HepG2 (cell line): ENCODE results near the gene DNMT1.

Experiments
- EP300 ChIP-seq, 3 experiments: sonication (generic) in 1 of 3; formaldehyde crosslinking in 1 of 3; IDR thresholded peaks; 2 replicates each; pipeline versions ENCODE4 v1.5.1 to v1.6.1; 2011 to 2020; ENCODE audit warnings: low read depth in 2 of 3, low read length in 2 of 3, borderline replicate concordance in 1 of 3, improper control_type of control experiment in 1 of 3, mild to moderate bottlenecking in 1 of 3, missing genetic modification reagents in 1 of 3, moderate library complexity in 1 of 3
- KDM1A ChIP-seq: IDR thresholded peaks from 2 replicates; pipeline ENCODE4 v1.6.1; 2016; ENCODE audit warnings: missing compliant biosample characterization
- MAZ ChIP-seq, 2 experiments: sonication (generic) in 1 of 2; formaldehyde crosslinking in 1 of 2; IDR thresholded peaks; 2 replicates each; pipeline versions ENCODE4 v1.5.0 to v1.6.1; 2012 to 2020; ENCODE audit warnings: low read depth in 2 of 2, mild to moderate bottlenecking in 2 of 2, borderline replicate concordance in 1 of 2, improper control_type of control experiment in 1 of 2, low read length in 1 of 2, missing genetic modification reagents in 1 of 2, moderate library complexity in 1 of 2
- MTA3 ChIP-seq: sonication (generic); formaldehyde crosslinking; IDR thresholded peaks from 2 replicates; pipeline ENCODE4 v1.4.0; 2020; ENCODE audit warnings: missing genetic modification reagents
- TBL1XR1 ChIP-seq: fragments of 150-350 bp; IDR thresholded peaks from 2 replicates; pipeline ENCODE4 v1.6.1; 2014; ENCODE audit warnings: borderline replicate concordance, low read length; ENCODE audit not compliant: partially characterized antibody
- ZBTB21 ChIP-seq: sonication (generic); formaldehyde crosslinking; IDR thresholded peaks from 2 replicates; pipeline ENCODE4 v1.4.0; 2020; ENCODE audit warnings: missing genetic modification reagents
- ZMYM3 ChIP-seq: sonication (generic); formaldehyde crosslinking; IDR thresholded peaks from 2 replicates; pipeline ENCODE4 v1.5.1; 2020; ENCODE audit warnings: mild to moderate bottlenecking, missing genetic modification reagents
- ZNF253 ChIP-seq: sonication (generic); formaldehyde crosslinking; IDR thresholded peaks from 2 replicates; pipeline ENCODE4 v1.8.0; 2022; ENCODE audit warnings: mild to moderate bottlenecking, missing genetic modification reagents, borderline replicate concordance
- TF ChIP-seq, protein P1 (sequence below): sonication (generic); formaldehyde crosslinking; IDR thresholded peaks from 2 replicates; pipeline ENCODE4 v1.4.0; 2020; ENCODE audit warnings: missing genetic modification reagents, borderline replicate concordance
- TF ChIP-seq, protein P2 (sequence below): sonication (generic); formaldehyde crosslinking; IDR thresholded peaks from 2 replicates; pipeline ENCODE4 v1.5.0; 2020; ENCODE audit warnings: mild to moderate bottlenecking, missing genetic modification reagents, moderate library complexity
- TF ChIP-seq, protein P3 (sequence below): sonication (generic); formaldehyde crosslinking; IDR thresholded peaks from 2 replicates; pipeline ENCODE4 v1.4.0; 2020; ENCODE audit warnings: missing genetic modification reagents, borderline replicate concordance
- TF ChIP-seq, protein P4 (sequence below): sonication (generic); formaldehyde crosslinking; IDR thresholded peaks from 2 replicates; pipeline ENCODE4 v1.8.1; 2023; ENCODE audit warnings: missing genetic modification reagents, inconsistent platforms, borderline replicate concordance
- TF ChIP-seq, protein P5 (sequence below): sonication (generic); formaldehyde crosslinking; IDR thresholded peaks from 2 replicates; pipeline ENCODE4 v1.9.0; 2021; ENCODE audit warnings: missing genetic modification reagents, borderline replicate concordance

DNA sequence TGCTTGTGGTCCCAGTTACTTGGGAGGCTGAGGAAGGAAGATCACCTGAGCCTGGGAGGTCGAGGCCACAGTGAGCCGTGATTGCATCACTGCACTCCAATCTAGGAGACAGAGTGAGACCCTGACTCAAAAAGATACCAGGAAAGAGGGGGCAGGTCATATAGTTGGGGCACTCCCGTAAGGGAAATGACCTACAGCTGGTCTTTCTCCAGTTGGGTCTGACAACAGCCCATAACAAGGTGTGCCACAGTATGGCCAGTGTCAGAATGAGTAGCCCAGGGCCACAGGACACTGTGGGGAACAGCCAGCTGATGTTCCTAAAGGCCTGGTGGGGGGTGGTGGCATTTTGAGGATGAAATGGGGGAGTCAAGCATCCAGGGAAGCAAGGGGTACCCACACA lies 10.8 kb downstream of the DNMT1 start:
- TF ChIP-seq, protein P1, sequence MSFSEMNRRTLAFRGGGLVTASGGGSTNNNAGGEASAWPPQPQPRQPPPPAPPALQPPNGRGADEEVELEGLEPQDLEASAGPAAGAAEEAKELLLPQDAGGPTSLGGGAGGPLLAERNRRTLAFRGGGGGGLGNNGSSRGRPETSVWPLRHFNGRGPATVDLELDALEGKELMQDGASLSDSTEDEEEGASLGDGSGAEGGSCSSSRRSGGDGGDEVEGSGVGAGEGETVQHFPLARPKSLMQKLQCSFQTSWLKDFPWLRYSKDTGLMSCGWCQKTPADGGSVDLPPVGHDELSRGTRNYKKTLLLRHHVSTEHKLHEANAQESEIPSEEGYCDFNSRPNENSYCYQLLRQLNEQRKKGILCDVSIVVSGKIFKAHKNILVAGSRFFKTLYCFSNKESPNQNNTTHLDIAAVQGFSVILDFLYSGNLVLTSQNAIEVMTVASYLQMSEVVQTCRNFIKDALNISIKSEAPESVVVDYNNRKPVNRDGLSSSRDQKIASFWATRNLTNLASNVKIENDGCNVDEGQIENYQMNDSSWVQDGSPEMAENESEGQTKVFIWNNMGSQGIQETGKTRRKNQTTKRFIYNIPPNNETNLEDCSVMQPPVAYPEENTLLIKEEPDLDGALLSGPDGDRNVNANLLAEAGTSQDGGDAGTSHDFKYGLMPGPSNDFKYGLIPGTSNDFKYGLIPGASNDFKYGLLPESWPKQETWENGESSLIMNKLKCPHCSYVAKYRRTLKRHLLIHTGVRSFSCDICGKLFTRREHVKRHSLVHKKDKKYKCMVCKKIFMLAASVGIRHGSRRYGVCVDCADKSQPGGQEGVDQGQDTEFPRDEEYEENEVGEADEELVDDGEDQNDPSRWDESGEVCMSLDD, result no peak
- TF ChIP-seq ZBTB21 (no peak), EP300 (IDR thresholded peaks at IDR 0.05; ENCODE audit: low read depth in 2 of 2, low read length in 2 of 2) (no peak), EP300 (CRISPR knock-in tag; IDR thresholded peaks at IDR 0.05; ENCODE audit: borderline replicate concordance) (no peak), TBL1XR1 (no peak), ZMYM3 (no peak), MAZ (IDR thresholded peaks at IDR 0.05; ENCODE audit: borderline replicate concordance, low read depth, low read length) (no peak), MAZ (CRISPR knock-in tag; IDR thresholded peaks at IDR 0.05; ENCODE audit: low read depth) (no peak), ZNF253 (CRISPR knock-in tag) (no peak), MTA3 (CRISPR knock-in tag) (no peak), KDM1A (CRISPR knock-in tag) (no peak)
- TF ChIP-seq, protein P2, sequence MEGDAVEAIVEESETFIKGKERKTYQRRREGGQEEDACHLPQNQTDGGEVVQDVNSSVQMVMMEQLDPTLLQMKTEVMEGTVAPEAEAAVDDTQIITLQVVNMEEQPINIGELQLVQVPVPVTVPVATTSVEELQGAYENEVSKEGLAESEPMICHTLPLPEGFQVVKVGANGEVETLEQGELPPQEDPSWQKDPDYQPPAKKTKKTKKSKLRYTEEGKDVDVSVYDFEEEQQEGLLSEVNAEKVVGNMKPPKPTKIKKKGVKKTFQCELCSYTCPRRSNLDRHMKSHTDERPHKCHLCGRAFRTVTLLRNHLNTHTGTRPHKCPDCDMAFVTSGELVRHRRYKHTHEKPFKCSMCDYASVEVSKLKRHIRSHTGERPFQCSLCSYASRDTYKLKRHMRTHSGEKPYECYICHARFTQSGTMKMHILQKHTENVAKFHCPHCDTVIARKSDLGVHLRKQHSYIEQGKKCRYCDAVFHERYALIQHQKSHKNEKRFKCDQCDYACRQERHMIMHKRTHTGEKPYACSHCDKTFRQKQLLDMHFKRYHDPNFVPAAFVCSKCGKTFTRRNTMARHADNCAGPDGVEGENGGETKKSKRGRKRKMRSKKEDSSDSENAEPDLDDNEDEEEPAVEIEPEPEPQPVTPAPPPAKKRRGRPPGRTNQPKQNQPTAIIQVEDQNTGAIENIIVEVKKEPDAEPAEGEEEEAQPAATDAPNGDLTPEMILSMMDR, result no peak
- TF ChIP-seq, protein P3, sequence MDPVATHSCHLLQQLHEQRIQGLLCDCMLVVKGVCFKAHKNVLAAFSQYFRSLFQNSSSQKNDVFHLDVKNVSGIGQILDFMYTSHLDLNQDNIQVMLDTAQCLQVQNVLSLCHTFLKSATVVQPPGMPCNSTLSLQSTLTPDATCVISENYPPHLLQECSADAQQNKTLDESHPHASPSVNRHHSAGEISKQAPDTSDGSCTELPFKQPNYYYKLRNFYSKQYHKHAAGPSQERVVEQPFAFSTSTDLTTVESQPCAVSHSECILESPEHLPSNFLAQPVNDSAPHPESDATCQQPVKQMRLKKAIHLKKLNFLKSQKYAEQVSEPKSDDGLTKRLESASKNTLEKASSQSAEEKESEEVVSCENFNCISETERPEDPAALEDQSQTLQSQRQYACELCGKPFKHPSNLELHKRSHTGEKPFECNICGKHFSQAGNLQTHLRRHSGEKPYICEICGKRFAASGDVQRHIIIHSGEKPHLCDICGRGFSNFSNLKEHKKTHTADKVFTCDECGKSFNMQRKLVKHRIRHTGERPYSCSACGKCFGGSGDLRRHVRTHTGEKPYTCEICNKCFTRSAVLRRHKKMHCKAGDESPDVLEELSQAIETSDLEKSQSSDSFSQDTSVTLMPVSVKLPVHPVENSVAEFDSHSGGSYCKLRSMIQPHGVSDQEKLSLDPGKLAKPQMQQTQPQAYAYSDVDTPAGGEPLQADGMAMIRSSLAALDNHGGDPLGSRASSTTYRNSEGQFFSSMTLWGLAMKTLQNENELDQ (CRISPR knock-in tag), result no peak
- TF ChIP-seq, protein P4, sequence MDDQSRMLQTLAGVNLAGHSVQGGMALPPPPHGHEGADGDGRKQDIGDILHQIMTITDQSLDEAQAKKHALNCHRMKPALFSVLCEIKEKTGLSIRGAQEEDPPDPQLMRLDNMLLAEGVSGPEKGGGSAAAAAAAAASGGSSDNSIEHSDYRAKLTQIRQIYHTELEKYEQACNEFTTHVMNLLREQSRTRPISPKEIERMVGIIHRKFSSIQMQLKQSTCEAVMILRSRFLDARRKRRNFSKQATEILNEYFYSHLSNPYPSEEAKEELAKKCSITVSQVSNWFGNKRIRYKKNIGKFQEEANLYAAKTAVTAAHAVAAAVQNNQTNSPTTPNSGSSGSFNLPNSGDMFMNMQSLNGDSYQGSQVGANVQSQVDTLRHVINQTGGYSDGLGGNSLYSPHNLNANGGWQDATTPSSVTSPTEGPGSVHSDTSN (CRISPR knock-in tag), result no peak
- TF ChIP-seq, protein P5, sequence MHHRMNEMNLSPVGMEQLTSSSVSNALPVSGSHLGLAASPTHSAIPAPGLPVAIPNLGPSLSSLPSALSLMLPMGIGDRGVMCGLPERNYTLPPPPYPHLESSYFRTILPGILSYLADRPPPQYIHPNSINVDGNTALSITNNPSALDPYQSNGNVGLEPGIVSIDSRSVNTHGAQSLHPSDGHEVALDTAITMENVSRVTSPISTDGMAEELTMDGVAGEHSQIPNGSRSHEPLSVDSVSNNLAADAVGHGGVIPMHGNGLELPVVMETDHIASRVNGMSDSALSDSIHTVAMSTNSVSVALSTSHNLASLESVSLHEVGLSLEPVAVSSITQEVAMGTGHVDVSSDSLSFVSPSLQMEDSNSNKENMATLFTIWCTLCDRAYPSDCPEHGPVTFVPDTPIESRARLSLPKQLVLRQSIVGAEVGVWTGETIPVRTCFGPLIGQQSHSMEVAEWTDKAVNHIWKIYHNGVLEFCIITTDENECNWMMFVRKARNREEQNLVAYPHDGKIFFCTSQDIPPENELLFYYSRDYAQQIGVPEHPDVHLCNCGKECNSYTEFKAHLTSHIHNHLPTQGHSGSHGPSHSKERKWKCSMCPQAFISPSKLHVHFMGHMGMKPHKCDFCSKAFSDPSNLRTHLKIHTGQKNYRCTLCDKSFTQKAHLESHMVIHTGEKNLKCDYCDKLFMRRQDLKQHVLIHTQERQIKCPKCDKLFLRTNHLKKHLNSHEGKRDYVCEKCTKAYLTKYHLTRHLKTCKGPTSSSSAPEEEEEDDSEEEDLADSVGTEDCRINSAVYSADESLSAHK (CRISPR knock-in tag), result no peak
